Erythroblast (primary cell): ENCODE measurements around the gene NSD2.

ENCODE experiments used
- GATA1 ChIP-seq: IDR thresholded peaks from 2 replicates; pipeline ENCODE4 v1.6.1; 2011; ENCODE audit warnings: low read depth, mild to moderate bottlenecking, control low read depth, low read length, moderate library complexity
- POLR2A ChIP-seq: IDR thresholded peaks from 2 replicates; pipeline ENCODE4 v1.6.1; 2011; ENCODE audit warnings: mild to moderate bottlenecking, low read length

DNA sequence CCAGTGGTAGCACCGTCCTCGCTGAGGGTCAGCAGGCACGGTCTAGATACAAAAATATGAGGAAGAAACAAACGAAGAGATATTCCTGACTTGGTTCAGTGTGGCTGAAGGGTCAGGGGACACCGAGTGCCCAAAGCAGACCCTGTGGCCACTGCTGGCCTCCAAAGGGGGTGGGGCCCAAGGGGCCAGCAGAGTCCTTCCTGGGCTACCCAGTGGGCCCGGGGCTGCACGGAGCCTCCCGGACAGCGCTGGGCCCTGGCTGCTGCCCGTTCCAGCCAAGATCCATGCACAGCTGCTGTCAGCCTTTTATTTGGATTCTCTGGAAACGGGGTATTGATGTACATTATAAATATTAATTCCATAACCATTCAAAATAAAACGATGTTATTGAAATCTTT, 117.1 kb downstream of the NSD2 start:
- no peak for TF ChIP-seq POLR2A
- no peak for TF ChIP-seq GATA1
